ENCODE results near the gene GRIK1. TPM values are rescaled to one million over a fixed set of nuclear protein-coding genes. Genes with fewer than 3 reads are reported as not detected.
A peak's percentile ranks its signal among the peaks of the same experiment; 100 is the strongest.
"Not testable (repeated sequence)": the region's sequence is repeated elsewhere in the genome, so short reads cannot be mapped to it uniquely, and the experiment has no call there.

The GRIK1 gene
- total RNA-seq, 2 donors from 2014 or later, result 0.21 TPM; not detected in 1

DNA sequence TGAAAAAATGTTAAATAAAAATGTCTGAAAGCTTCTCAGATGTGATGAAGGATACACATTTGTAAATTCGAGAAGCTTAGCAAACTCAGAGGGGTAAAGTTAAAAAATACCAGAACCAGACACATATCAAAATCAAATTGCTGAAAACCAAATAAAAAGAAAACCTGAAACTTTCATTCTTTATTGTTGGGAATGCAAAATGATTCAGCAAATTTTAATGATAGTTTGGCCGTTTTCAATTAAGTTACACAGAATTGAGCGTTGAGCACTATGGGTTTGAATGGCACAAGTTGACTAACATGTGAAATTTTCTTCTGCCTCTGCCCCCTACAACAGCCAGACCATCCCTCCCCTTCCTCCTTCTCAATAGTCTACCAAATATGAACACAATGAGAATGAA lies 33.5 kb upstream of the GRIK1 start:
- no peaks in the 10 kb centered on the region for H3K4me1 ChIP-seq (ENCODE audit: control insufficient read depth in 1 of 2, low read depth in 2 of 2)
- no peak overlapping the region for H3K27ac ChIP-seq
- TF ChIP-seq, protein P1, sequence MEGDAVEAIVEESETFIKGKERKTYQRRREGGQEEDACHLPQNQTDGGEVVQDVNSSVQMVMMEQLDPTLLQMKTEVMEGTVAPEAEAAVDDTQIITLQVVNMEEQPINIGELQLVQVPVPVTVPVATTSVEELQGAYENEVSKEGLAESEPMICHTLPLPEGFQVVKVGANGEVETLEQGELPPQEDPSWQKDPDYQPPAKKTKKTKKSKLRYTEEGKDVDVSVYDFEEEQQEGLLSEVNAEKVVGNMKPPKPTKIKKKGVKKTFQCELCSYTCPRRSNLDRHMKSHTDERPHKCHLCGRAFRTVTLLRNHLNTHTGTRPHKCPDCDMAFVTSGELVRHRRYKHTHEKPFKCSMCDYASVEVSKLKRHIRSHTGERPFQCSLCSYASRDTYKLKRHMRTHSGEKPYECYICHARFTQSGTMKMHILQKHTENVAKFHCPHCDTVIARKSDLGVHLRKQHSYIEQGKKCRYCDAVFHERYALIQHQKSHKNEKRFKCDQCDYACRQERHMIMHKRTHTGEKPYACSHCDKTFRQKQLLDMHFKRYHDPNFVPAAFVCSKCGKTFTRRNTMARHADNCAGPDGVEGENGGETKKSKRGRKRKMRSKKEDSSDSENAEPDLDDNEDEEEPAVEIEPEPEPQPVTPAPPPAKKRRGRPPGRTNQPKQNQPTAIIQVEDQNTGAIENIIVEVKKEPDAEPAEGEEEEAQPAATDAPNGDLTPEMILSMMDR (IDR thresholded peaks at IDR 0.05), result no peak
- H3K27me3 ChIP-seq (replicated peaks; ENCODE audit: insufficient read depth), result no peaks in the 10 kb centered on the region
- H3K9me3 ChIP-seq, result no peaks in the 10 kb centered on the region
- H3K4me3 ChIP-seq, result no peak overlapping the region
- DNase-seq (ENCODE audit: low spot score), result no peak
- no peaks in the 10 kb centered on the region for H3K36me3 ChIP-seq
- no peak for ATAC-seq (ENCODE audit: insufficient number of reproducible peaks, low FRiP score, low read depth)

DNA sequence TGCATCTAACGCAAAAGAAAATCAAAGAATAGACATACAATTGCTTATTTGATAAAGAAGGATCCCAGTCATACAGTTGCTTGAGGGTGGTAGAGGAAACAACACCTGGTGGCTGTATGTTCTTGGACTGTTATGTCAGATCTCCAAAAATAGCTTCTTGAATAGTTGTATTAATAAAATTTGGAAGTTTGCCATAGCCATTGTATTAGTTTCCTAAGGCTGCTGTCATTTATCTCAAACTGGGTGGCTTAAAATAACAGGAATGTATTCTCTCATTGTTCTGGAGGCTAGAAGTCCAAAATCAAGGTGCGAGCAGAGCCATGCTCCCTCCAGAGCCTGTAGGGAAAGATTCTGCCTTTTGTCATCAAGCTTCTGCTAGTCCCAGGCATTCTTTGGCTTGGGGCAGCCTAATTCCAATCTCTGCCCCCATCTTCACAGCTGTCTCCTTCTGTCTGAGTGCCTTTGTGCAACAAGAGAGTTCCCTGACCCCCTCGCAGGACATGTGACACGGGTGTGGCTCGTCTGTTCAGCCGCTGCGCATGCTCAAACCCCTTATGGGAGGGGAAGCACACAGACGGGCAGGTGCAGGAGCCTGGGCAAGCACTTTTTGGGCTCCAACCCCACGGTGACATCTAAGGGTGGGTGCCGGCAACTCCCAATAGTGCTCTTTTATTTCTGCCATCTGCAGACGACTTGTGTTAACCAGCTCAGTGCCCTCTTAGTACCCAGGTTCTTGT lies 21.7 kb upstream of the GRIK1 start:
- Histone ChIP-seq H3K27me3 (replicated peaks; ENCODE audit: insufficient read depth) (no peaks in the 10 kb centered on the region), H3K4me3 (no peak overlapping the region), H3K4me1 (ENCODE audit: control insufficient read depth in 1 of 2, low read depth in 2 of 2) (no peaks in the 10 kb centered on the region), H3K9me3 (no peaks in the 10 kb centered on the region), H3K27ac (no peak overlapping the region), H3K36me3 (no peaks in the 10 kb centered on the region)
- DNase-seq (ENCODE audit: low spot score), result no peak
- TF ChIP-seq, protein P1 (IDR thresholded peaks at IDR 0.05), result no peak
- no peak for ATAC-seq (ENCODE audit: insufficient number of reproducible peaks, low FRiP score, low read depth)

DNA sequence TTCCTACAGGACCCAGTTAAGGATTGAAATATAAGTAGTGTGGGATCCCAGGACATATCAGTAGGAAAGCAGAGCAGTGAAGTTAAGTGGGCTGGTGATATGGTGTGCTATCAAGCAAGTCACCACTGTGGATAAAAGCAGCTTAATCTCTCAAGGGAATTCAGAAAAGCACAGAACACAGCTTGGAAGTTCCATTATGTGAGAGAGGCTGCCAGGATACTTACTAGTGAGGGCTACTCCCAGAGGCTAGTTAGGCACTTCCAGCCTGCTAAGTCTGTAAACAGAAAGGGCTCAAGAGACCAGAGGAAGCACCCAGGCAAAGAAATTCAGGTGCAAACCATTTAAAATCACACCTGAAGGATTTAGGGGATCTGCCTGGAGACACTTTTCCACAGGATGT lies 18.8 kb upstream of the GRIK1 start:
- Histone ChIP-seq H3K36me3 (no peaks in the 10 kb centered on the region), H3K27ac (no peak overlapping the region), H3K27me3 (replicated peaks; ENCODE audit: insufficient read depth) (no peaks in the 10 kb centered on the region), H3K4me3 (no peak overlapping the region), H3K4me1 (ENCODE audit: control insufficient read depth in 1 of 2, low read depth in 2 of 2) (no peaks in the 10 kb centered on the region), H3K9me3 (no peaks in the 10 kb centered on the region)
- TF ChIP-seq, protein P1 (IDR thresholded peaks at IDR 0.05), result no peak
- DNase-seq (ENCODE audit: low spot score) (no peak), ATAC-seq (ENCODE audit: insufficient number of reproducible peaks, low FRiP score, low read depth) (no peak)

DNA sequence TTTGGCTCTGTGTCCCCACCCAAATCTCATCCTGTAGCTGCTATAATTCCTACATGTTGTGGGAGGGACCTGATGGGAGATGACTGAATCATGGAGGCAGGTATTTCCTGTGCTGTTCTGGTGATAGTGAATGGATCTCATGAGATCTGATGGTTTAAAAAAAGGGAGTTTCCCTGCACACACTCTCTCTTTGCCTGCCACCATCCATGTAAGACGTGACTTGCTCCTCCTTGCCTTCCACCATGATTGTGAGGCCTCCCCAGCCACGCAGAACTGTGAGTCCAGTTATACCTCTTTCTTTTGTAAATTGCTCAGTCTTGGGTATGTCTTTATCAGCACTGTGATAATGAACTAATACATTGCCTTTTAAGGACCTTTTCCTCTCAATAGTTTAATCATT lies 18.2 kb upstream of the GRIK1 start:
- not testable (repeated sequence) for H3K36me3 ChIP-seq; H3K27me3 ChIP-seq (replicated peaks; ENCODE audit: insufficient read depth); H3K4me1 ChIP-seq (ENCODE audit: control insufficient read depth in 1 of 2, low read depth in 2 of 2); ATAC-seq (ENCODE audit: insufficient number of reproducible peaks, low FRiP score, low read depth); H3K27ac ChIP-seq; H3K9me3 ChIP-seq; H3K4me3 ChIP-seq; DNase-seq (ENCODE audit: low spot score)

DNA sequence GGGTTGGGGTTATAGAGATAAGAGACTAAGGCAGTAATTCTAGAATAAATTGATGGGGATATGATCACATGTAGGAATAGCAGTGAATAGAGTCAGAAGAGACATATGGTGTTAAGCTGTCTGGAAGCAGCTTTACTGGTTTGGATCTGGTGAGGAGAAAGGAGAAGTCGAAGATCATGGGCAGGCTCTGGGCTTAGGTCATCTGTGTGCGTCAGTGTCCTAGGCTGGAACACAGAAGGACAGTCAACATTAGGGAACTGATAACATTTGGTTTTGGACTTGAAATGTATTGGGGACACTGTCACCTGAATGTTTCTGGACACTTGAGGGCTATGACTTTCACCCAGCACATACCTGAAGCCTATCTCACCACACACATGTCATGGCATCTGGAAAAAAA lies 13.9 kb upstream of the GRIK1 start:
- ATAC-seq (ENCODE audit: insufficient number of reproducible peaks, low FRiP score, low read depth) (no peak), DNase-seq (ENCODE audit: low spot score) (no peak)
- H3K36me3 ChIP-seq, result no peaks in the 10 kb centered on the region
- H3K27me3 ChIP-seq (replicated peaks; ENCODE audit: insufficient read depth), result no peaks in the 10 kb centered on the region
- peaks cover 0 to 6% of the 10 kb centered on the region in 2 donors for H3K4me1 ChIP-seq (ENCODE audit: control insufficient read depth in 1 of 2, low read depth in 2 of 2)
- TF ChIP-seq, protein P1 (IDR thresholded peaks at IDR 0.05), result no peak
- no peak overlapping the region for H3K4me3 ChIP-seq
- H3K27ac ChIP-seq, result no peak overlapping the region
- H3K9me3 ChIP-seq, result no peaks in the 10 kb centered on the region

DNA sequence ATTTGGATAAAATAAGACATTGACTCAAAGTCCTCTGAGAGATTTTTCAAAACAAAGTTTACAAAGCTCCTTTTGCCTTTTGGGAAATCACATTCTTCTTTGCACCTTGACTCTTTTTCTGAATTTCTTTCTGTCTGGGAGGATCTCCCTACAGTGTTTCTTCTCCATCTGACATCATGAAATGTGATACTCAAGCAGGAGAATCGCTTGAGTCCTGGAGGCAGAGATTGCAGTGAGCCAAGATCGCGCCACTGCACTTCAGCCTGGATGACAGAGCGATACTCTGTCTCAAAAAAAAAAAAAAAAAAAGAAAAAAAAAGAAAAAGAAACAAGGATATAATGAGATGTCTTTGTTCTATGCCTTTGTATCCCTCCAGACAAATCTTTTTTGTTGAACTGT lies 13.3 kb upstream of the GRIK1 start:
- no peak for ATAC-seq (ENCODE audit: insufficient number of reproducible peaks, low FRiP score, low read depth)

More for the DNA sequence above, 13.3 kb upstream of the GRIK1 start:
- TF ChIP-seq, protein P1 (IDR thresholded peaks at IDR 0.05), result no peak
- Histone ChIP-seq H3K4me1 (ENCODE audit: control insufficient read depth in 1 of 2, low read depth in 2 of 2) (peaks cover 0 to 6% of the 10 kb centered on the region in 2 donors), H3K27ac (no peak overlapping the region), H3K4me3 (peak overlapping the region; percentile 35), H3K36me3 (no peaks in the 10 kb centered on the region), H3K27me3 (replicated peaks; ENCODE audit: insufficient read depth) (no peaks in the 10 kb centered on the region), H3K9me3 (no peaks in the 10 kb centered on the region)
- no peak for DNase-seq (ENCODE audit: low spot score)

All from thoracic aorta (tissue), 2 donors.